Inflammatory macrophage treated with lipopolysaccharide for 4 hours (primary cell): ENCODE results near the gene ZNF768.

ENCODE experiments used
- DNase-seq: peaks from one replicate; pipeline ENCODE4 v3.0.0-alpha.2; 2020

ZNF768 gene

GRCh38 chr16:30526137-30526822 is at the start of gene ZNF768:
Gene ZNF768 (minus strand): TSS chr16:30526566. CDS start chr16:30526413, 153 bp downstream.
- DNase-seq: no peak

- no peak for DNase-seq
Observed at GRCh38 chr16:30574678-30575077, 48.3 kb upstream of the ZNF768 start.

GRCh38 chr16:30571445-30572322 is 45.3 kb upstream of the ZNF768 start, which contains the start of gene ZNF688:
Gene ZNF688 (minus strand): TSS chr16:30571714. CDS start chr16:30571629, 85 bp downstream.
- DNase-seq: peak; percentile 95

GRCh38 chr16:30570636-30571444 is 44.5 kb upstream of the ZNF768 start:
- DNase-seq: no peak

GRCh38 chr16:30569746-30570635 is 43.6 kb upstream of the ZNF768 start:
- DNase-seq: peak; percentile 21

GRCh38 chr16:30569281-30569680 is 42.9 kb upstream of the ZNF768 start:
- DNase-seq: no peak

GRCh38 chr16:30567991-30568638 is 41.7 kb upstream of the ZNF768 start:
- DNase-seq: peak; percentile 97

- DNase-seq: peak; percentile 62
Observed at GRCh38 chr16:30567160-30567990, 41.0 kb upstream of the ZNF768 start.

GRCh38 chr16:30566531-30566930 is 40.2 kb upstream of the ZNF768 start:
- DNase-seq: no peak

GRCh38 chr16:30565984-30566383 is 39.6 kb upstream of the ZNF768 start:
- DNase-seq: no peak

- no peak for DNase-seq
Observed at GRCh38 chr16:30565526-30565925, 39.2 kb upstream of the ZNF768 start.

GRCh38 chr16:30562021-30562420 is 35.7 kb upstream of the ZNF768 start:
- DNase-seq: no peak

GRCh38 chr16:30561089-30561816 is 34.9 kb upstream of the ZNF768 start:
- peak; percentile 36 for DNase-seq

- peak; percentile 64 for DNase-seq
Observed at GRCh38 chr16:30559690-30560089, 33.3 kb upstream of the ZNF768 start.

- DNase-seq: no peak
Observed at GRCh38 chr16:30558789-30559377, 32.5 kb upstream of the ZNF768 start.

GRCh38 chr16:30557957-30558788 is 31.8 kb upstream of the ZNF768 start, which contains the start of gene ZNF764:
Gene ZNF764 (minus strand): TSS chr16:30558374. CDS start chr16:30558182, 192 bp downstream.
- DNase-seq: peak; percentile 99

- no peak for DNase-seq
Observed at GRCh38 chr16:30557707-30557956, 31.3 kb upstream of the ZNF768 start.

- no peak for DNase-seq
Observed at GRCh38 chr16:30556125-30556473, 29.7 kb upstream of the ZNF768 start.
